ENCODE results near the gene DIP2C. TPM values are rescaled to one million over a fixed set of nuclear protein-coding genes. Genes with fewer than 3 reads are reported as not detected.

The DIP2C gene
- total RNA-seq, 1 donor from 2014 or later: 10.1 TPM

GRCh38 chr10:623477-624311 is 65.8 kb downstream of the DIP2C start:
- H3K4me2 ChIP-seq: peak overlapping the region; percentile 51
- no peak overlapping the region for H2AFZ ChIP-seq (replicated peaks)
- Mint-ChIP-seq H3K9me3 (no peaks in the 10 kb centered on the region), H3K4me3 (peak overlapping the region; percentile 15), H3K4me1 (peaks cover 67% of the 10 kb centered on the region), H3K27ac (no peak overlapping the region), H3K36me3 (peaks cover 11% of the 10 kb centered on the region), H3K27me3 (ENCODE audit: insufficient read depth, low read depth) (peaks cover 12% of the 10 kb centered on the region)
- peaks cover 77% of the 10 kb centered on the region for H4K20me1 ChIP-seq (ENCODE audit: low read depth)
- no peaks in the 10 kb centered on the region for H3K9me3 ChIP-seq (ENCODE audit: low read depth)
- peaks cover 12% of the 10 kb centered on the region for H3F3A ChIP-seq (ENCODE audit: low read depth)
- H3K9ac ChIP-seq: no peak overlapping the region
- no peak for TF ChIP-seq EZH2 (IDR thresholded peaks at IDR 0.05)
- TF ChIP-seq EZH2phosphoT487 (IDR thresholded peaks at IDR 0.05): no peak
- TF ChIP-seq CTCF (IDR thresholded peaks at IDR 0.05): no peak
- no peaks in the 10 kb centered on the region for H3K36me3 ChIP-seq
- no peak for DNase-seq (ENCODE audit: low spot score)
- no peak overlapping the region for H3K4me3 ChIP-seq
- H3K79me2 ChIP-seq (ENCODE audit: low read depth): peaks cover 73% of the 10 kb centered on the region
- H3K4me1 ChIP-seq: peaks cover 47% of the 10 kb centered on the region
- H3K27ac ChIP-seq: no peak overlapping the region
- no peaks in the 10 kb centered on the region for H3K27me3 ChIP-seq

GRCh38 chr10:623014-623413 is 66.5 kb downstream of the DIP2C start:
- Histone ChIP-seq H2AFZ (replicated peaks) (no peak overlapping the region), H3K27me3 (no peaks in the 10 kb centered on the region), H3K4me1 (peaks cover 47% of the 10 kb centered on the region), H3K9me3 (ENCODE audit: low read depth) (no peaks in the 10 kb centered on the region), H4K20me1 (ENCODE audit: low read depth) (peaks cover 84% of the 10 kb centered on the region), H3K9ac (no peak overlapping the region), H3K79me2 (ENCODE audit: low read depth) (peaks cover 73% of the 10 kb centered on the region), H3K27ac (no peak overlapping the region), H3K4me3 (no peak overlapping the region), H3K36me3 (no peaks in the 10 kb centered on the region), H3K4me2 (no peak overlapping the region), H3F3A (ENCODE audit: low read depth) (peaks cover 12% of the 10 kb centered on the region)
- no peak overlapping the region for H3K27ac Mint-ChIP-seq
- H3K4me3 Mint-ChIP-seq: no peak overlapping the region
- H3K9me3 Mint-ChIP-seq: no peaks in the 10 kb centered on the region
- TF ChIP-seq CTCF (IDR thresholded peaks at IDR 0.05): no peak
- TF ChIP-seq EZH2phosphoT487 (IDR thresholded peaks at IDR 0.05): no peak
- no peak for TF ChIP-seq EZH2 (IDR thresholded peaks at IDR 0.05)
- peaks cover 12% of the 10 kb centered on the region for H3K27me3 Mint-ChIP-seq (ENCODE audit: insufficient read depth, low read depth)
- peaks cover 74% of the 10 kb centered on the region for H3K4me1 Mint-ChIP-seq
- DNase-seq (ENCODE audit: low spot score): no peak
- H3K36me3 Mint-ChIP-seq: peaks cover 9% of the 10 kb centered on the region

DNA sequence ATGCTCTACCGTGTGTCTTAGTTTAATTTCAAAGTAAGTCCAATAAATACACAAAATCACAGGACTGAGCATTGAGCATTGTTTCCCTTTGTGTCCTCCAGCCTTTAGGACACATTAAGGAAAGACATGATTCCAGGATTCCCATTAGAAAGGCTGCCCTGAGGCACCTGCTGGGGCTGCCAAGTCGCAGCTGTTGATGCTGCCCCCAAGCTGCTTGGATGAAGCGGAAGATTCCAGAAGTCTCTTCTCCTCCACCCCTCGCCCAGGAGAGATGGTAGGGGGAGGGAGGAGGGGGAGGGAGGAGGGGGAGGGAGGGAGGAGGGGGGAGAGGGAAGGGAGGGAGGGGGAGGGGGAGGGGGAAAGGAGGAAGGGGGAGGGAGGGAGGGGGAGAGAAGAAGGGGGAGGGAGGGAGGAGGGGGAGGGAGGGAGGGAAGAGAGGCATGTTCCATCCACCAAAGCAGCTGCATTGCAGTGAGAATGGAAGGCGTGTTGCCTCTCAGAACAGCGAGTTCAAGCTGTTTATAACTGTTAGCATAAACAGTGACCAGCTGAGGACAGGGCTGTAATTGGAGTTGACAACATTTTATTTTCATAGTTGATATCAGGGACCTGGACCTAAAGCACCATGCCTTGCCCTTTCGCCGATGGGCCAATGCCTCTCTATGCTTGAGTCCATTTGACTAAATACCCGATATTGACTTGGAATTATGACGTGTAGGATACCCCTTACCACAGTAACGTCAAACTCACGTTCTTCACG is 67.3 kb downstream of the DIP2C start:
- TF ChIP-seq EZH2 (IDR thresholded peaks at IDR 0.05) (no peak), EZH2phosphoT487 (IDR thresholded peaks at IDR 0.05) (no peak), CTCF (IDR thresholded peaks at IDR 0.05) (no peak)
- Histone ChIP-seq H2AFZ (replicated peaks) (no peak overlapping the region), H3K36me3 (no peaks in the 10 kb centered on the region), H3K79me2 (ENCODE audit: low read depth) (peaks cover 76% of the 10 kb centered on the region), H4K20me1 (ENCODE audit: low read depth) (peaks cover 88% of the 10 kb centered on the region), H3K27me3 (no peaks in the 10 kb centered on the region), H3K9ac (no peak overlapping the region), H3K27ac (no peak overlapping the region), H3F3A (ENCODE audit: low read depth) (peaks cover 12% of the 10 kb centered on the region), H3K4me1 (peaks cover 43% of the 10 kb centered on the region), H3K4me3 (no peak overlapping the region), H3K9me3 (ENCODE audit: low read depth) (no peaks in the 10 kb centered on the region), H3K4me2 (no peak overlapping the region)
- H3K9me3 Mint-ChIP-seq: no peaks in the 10 kb centered on the region
- peaks cover 8% of the 10 kb centered on the region for H3K36me3 Mint-ChIP-seq
- H3K4me3 Mint-ChIP-seq: no peak overlapping the region
- DNase-seq (ENCODE audit: low spot score): no peak
- H3K4me1 Mint-ChIP-seq: peaks cover 74% of the 10 kb centered on the region
- H3K27ac Mint-ChIP-seq: no peak overlapping the region
- H3K27me3 Mint-ChIP-seq (ENCODE audit: insufficient read depth, low read depth): peaks cover 12% of the 10 kb centered on the region

All from neural progenitor cell (in vitro differentiated cells).